Activated T-cell treated with anti-CD3 and anti-CD28 coated beads for 24 hours (primary cell): ENCODE measurements around the gene MAL.

Experiments
- DNase-seq: peaks from one replicate; pipeline ENCODE4 v3.0.0-alpha.2; 2020; ENCODE audit warnings: low read depth

MAL gene

DNA sequence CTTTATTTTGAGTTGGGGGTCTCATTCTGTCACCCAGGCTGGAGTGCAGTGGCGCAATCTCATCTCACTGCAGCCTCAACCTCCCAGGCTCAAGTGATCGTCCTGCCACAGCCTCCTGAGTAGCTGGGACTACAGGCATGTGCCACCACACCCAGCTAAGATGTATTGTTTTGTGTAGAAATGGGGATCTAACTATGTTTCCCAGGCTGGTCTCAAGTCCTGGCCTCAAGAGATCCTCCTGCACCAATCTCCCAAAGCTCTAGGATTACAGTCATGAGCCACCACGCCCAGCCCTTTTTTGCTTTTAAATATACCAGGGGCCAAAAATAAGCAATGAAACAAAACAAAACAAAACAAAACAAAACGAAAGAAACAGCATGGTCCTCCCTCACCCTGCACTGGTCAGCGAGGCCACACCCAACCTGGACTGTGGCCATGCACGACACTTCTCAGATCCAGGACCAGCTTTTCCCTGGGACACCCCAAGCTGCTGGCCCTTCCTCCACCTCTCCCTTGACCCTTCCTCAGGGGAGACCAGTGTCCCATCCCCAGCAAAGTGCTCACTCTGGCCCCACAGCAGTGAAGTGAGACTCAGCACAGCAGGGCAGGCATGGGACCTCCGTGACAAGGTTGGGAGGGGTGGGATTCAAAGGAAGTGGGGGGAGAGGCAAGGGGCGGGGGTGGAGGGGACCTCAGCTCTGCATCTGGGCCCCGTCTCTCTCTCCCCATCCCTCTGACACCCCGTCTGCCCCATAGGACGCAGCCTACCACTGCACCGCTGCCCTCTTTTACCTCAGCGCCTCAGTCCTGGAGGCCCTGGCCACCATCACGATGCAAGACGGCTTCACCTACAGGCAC, 23.5 kb downstream of the MAL start:
- DNase-seq: no peak

- DNase-seq: no peak
Observed at GRCh38 chr2:95049683-95049955, 24.1 kb downstream of the MAL start.

DNA sequence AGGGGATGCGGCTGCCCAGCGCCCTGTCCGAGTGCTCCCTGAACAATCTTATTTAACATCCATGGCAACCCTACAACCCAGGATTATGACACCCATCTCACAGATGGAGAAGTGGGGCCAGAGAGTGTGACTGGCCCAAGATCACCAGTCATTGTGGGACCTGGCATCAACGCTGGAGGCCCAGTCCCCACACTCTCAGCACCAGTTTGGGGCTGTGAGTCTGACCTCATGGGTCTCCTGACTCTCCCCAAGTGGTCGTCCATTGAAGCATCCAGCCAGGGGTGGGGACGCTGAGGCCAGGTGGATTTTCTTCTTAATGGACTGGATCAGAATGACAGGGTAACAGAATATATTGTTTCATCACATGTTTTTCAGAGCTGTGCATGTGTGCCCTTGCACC, 24.5 kb downstream of the MAL start:
- DNase-seq: no peak

- no peak for DNase-seq
Observed at GRCh38 chr2:95050385-95051300, 25.1 kb downstream of the MAL start.

DNA sequence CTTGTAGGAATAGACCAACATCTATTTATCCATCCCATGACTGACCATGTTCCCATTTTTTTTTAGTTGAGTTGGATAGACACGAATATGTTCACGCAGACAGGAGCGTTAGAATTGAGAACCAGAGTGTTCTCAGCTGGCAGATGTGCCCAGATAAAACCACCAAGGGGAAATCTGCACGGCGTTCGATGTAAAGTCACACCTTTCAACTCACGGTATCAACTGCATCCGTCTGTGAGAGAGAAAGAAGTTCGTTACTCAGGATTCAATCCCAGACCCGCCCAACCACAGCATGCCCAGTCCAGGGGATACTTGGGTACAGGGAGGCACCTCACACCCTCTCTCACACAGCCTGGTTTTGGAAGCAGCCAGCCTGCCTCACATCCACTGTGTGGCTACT, 26.1 kb downstream of the MAL start:
- no peak for DNase-seq

DNA sequence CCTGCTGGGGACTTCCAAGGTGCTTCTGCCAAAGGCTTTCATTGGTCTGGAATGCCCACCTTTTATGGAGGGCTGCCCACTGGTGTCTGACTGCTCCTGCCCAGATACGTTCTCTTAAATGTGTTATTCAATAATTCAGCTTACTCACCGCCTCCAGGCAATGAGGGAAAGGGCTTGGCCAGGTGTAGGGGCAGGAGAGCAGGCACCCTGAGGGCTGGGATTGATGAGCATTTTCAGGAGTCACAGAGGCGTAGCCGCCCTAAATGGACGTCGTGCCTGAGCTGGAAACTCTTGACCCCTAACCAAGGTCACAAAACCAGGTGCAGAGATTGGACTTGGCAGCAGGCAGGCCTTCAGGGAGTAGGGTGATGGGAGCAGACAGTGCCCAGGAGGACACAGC, 26.8 kb downstream of the MAL start:
- DNase-seq: no peak

- DNase-seq: no peak
Observed at GRCh38 chr2:95052804-95053479, 27.4 kb downstream of the MAL start.

DNA sequence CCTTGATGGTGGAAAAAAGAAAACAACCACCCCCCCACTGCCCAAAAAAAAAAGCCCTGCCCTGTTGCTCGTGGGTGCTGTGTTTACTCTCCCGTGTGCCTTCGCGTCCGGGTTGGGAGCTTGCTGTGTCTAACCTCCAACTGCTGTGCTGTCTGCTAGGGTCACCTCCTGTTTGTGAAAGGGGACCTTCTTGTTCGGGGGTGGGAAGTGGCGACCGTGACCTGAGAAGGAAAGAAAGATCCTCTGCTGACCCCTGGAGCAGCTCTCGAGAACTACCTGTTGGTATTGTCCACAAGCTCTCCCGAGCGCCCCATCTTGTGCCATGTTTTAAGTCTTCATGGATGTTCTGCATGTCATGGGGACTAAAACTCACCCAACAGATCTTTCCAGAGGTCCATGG, 28.0 kb downstream of the MAL start:
- DNase-seq: no peak

- no peak for DNase-seq
Observed at GRCh38 chr2:95054016-95054415, 28.5 kb downstream of the MAL start.

DNA sequence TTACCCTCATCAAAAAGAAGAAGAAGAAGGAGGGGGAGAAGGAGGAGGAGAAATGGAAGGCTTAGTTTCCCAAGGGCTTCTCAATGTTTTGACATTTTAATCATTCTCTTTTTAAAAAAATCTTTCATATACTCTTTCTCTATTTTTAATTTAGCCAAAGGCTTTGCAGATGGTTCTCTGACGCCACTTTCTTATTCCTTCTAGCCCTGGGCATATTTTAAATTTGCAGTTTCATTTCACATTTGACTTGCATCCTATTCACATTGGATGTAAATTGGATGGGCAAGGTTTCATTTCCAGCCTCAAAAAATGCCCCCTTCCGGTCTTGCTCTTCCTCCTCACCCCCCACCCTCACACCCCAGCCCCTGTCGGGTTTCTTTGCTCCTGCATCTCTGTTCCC, 29.8 kb downstream of the MAL start:
- no peak for DNase-seq

DNA sequence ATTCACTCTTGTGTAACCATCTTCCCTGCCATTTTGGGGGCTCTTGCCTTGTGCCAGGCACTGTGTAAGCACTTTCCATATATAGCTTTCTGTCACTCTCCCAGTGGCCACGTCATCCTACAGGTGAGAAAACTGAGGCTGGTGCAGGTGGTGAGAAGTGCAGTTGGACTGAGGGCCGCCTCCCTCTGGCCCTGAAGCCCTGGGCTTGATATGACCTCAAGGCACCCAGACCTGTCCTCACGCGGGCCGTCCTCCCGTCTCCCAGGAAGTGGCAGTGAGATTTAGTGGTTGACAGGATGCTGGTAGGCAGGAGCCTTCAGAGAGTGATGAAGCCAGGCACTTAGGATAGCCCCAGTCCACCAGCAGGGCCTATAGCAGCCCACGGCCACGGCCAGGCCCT, 30.5 kb downstream of the MAL start:
- no peak for DNase-seq

GRCh38 chr2:95056461-95057459, 31.3 kb downstream of the MAL start:
- no peak for DNase-seq

GRCh38 chr2:95057535-95058370, 32.2 kb downstream of the MAL start:
- DNase-seq: no peak

DNA sequence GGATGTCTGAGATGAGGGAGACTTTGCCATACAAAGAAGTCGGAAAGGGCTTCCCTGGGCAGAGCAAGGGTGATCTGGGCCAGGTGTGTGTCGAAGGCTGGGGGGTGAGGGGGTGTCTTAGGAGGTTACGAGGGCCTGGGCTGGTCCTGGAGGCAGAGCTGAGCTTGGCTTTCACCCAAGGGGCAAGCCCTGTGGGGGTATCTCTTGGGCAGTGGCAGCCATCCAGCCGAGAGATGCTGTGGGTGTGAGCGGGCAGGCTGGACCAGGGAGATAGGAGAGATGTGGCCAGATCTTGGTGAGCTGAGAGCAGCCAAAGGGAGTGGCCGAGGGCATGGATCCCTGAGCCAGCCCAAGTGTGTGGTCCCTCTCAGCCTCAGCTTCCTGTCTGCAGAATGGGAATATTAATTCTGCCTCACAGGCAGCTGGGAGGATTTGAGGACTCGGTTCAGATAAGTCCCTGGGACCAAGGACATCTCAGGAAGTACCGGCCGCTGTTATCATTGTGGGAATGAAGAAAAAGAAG, 33.0 kb downstream of the MAL start:
- DNase-seq: no peak

DNA sequence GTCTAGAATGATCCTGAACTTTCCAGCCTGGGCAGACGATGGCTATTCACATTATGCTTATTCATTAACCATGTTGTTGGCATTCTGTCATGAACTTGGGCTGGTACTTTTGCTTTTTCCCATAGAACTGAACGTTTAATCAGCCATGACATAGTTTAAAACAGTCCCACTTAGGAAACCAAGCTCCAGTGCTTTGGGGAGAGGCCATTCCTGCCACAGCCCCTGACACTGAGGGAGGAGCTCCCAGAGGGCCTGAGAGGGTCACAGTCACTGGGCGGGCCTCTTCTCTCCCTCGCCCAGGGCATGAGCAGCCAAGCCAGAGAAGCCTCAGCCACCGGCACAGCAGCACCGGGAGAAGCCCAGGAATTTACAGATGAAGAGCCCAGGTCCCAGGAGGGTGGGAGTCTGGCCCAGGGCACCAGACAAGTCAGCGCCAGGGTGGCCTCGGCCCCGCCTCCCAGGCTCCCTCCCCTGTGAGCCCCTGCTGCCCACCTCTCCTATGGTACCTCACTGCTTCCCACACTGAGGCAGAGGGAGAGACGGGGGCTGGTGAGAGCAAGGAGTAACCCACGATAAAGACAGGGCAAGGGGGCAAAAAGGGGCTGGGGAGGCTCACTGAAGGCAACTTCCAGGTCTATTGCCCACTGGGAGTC, 33.6 kb downstream of the MAL start:
- no peak for DNase-seq

DNA sequence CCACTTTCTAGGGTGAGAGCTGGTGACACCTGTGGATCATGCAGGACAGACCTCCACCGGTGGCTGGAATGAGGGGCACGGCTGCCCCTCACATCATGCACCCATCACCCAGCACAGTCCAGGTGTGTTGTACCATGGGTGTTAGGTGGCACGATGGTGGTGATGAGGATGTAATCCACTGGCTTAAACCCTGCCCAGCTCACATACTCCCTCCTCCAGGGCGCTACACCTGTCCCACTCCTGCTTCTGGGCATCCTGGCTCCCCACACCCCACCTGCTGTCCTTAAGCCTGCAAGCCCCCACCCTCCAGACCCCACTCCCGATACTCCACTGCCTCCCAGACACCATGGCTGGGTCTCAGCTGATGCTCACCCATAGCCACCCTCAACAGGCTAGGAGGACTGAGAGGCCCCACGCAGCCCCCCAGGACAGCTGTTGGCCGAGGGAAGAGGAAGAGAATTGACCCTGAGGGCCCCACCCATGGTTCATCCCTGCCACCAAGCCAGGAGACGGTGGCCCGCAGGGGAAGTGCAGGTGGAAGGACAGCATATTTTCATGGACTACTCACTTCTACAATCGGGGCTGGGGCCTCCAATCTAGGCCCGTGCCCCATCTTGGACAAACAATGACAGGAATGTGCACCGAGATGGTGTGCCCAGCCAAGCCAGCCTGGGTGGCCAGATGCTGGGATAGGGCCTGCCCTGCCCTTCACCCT, 34.3 kb downstream of the MAL start:
- no peak for DNase-seq

DNA sequence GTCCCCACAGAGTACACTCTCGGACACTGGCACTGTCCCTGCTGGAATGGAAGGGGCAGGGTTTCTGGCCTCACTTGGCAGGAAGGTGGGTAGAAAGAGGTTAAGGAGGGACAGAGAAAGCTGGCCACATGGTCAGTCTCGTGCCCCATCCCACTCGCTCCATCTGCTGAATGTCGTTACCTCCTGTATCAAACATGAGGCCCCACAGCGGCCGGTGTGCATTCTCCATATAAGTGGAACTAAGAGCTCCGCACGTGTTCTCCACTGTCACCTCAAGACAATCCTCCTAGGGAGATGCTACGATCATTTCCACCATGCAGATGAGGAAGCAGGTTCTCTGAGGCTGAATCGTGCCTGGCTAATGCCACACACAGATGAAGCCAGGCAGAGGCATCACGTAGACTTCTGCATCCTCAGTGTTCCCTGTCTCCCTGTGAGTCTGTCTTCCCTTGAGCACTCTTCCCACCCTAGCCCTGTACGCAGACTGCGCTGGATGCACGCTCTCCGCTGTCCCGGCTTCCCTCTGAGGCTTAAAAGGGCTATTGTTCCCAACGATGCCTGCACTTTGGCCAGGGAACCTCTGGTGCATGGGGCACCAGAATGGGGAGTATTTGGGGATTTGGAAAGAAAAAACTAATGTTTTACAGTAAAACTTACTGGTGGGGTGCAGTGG, 35.1 kb downstream of the MAL start:
- DNase-seq: no peak

DNA sequence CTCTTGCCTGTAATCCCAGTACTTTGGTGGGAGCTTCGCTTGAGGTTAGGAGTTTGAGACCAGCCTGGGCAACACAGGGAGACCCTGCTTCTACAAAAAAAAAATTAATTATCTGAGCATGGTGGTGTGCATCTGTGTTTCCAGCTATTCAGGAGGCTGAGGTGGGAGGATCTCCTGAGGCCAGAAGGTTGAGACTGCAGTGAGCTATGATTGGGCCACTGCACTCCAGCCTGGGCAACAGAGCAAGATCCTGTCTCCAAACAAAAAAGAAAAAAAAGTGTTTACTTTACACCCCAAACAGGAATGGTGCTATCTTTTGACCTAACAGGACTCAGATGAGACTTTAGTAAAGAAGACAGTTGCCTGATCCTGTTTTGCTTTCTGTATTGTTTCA, 35.6 kb downstream of the MAL start:
- no peak for DNase-seq
